GDM1 (cell line): ENCODE data around the gene ENDOV.

Source experiments
- DNase-seq: peaks from one replicate; lab custom pipeline; 2025; lab: John Stamatoyannopoulos, UW

Gene ENDOV

GRCh38 chr17:80431246-80432195, 16.6 kb downstream of the ENDOV start:
- DNase-seq = no peak

GRCh38 chr17:80432350-80432955, 17.5 kb downstream of the ENDOV start:
- no peak for DNase-seq

- no peak for DNase-seq
These were observed 18.1 kb downstream of the ENDOV start for GRCh38 chr17:80432961-80433550.

- no peak for DNase-seq
These were observed 19.1 kb downstream of the ENDOV start for GRCh38 chr17:80433916-80434666.

- no peak for DNase-seq
These were observed 22.6 kb downstream of the ENDOV start for GRCh38 chr17:80437532-80437931.

- DNase-seq = no peak
These were observed 23.8 kb downstream of the ENDOV start for GRCh38 chr17:80438806-80439205.

GRCh38 chr17:80439499-80439898, 24.5 kb downstream of the ENDOV start:
- no peak for DNase-seq

- peak; percentile 20 for DNase-seq
These were observed 26.2 kb downstream of the ENDOV start for GRCh38 chr17:80441133-80441578.

GRCh38 chr17:80441598-80442322, 26.8 kb downstream of the ENDOV start:
- DNase-seq = no peak

- DNase-seq = no peak
These were observed 27.3 kb downstream of the ENDOV start for GRCh38 chr17:80442323-80442659.

GRCh38 chr17:80442764-80443163, 27.8 kb downstream of the ENDOV start:
- DNase-seq = no peak

GRCh38 chr17:80443498-80443897, 28.5 kb downstream of the ENDOV start:
- no peak for DNase-seq

GRCh38 chr17:80443916-80444643, 29.1 kb downstream of the ENDOV start:
- no peak for DNase-seq

GRCh38 chr17:80444644-80444979, 29.6 kb downstream of the ENDOV start:
- no peak for DNase-seq

- DNase-seq = no peak
These were observed 30.2 kb downstream of the ENDOV start for GRCh38 chr17:80445007-80445725.

- no peak for DNase-seq
These were observed 30.8 kb downstream of the ENDOV start for GRCh38 chr17:80445726-80446110.

- DNase-seq = no peak
These were observed 31.9 kb downstream of the ENDOV start for GRCh38 chr17:80446645-80447405.

GRCh38 chr17:80447790-80448189, 32.8 kb downstream of the ENDOV start:
- DNase-seq = no peak

- DNase-seq = no peak
These were observed 34.4 kb downstream of the ENDOV start for GRCh38 chr17:80449194-80449929.
